ENCODE data around the gene SLC27A4. TPM values are rescaled to one million over a fixed set of nuclear protein-coding genes. Genes with fewer than 3 reads are reported as not detected.
A peak's percentile ranks its signal among the peaks of the same experiment; 100 is the strongest.

The SLC27A4 gene
- total and polyA plus RNA-seq, 7 donors = 6.0 to 45.1 (median 12.2) TPM

GRCh38 chr9:128321343-128321742 is 19.0 kb upstream of the SLC27A4 start:
- Histone ChIP-seq H3K9me3 (no peaks in the 10 kb centered on the region), H3K27me3 (no peaks in the 10 kb centered on the region), H3K4me1 (peaks cover 0 to 27% (median 25%) of the 10 kb centered on the region in 4 donors), H3K4me3 (peak overlapping the region in 3 of 4 donors; percentile 81 to 97 (median 92)), H3K36me3 (peaks cover 11 to 42% (median 14%) of the 10 kb centered on the region in 4 donors), H3K27ac (no peak overlapping the region)
- no peak for TF ChIP-seq POLR2AphosphoS5 (IDR thresholded peaks at IDR 0.05)
- intact Hi-C loops (cut with DNase I) = loop anchor here (5.0 kb wide), 1 partner anchor 44 kb away; the partner anchor contains the start of genes GOLGA2 and SWI5
- 87 to 88% methylated on average over 7 of the region's 7 CpGs for WGBS, 2 donors
- DNase-seq = no peak

- DNase-seq = no peak
- Histone ChIP-seq H3K9me3 (no peaks in the 10 kb centered on the region), H3K4me1 (peaks cover 0 to 27% (median 25%) of the 10 kb centered on the region in 4 donors), H3K36me3 (peaks cover 7 to 42% (median 14%) of the 10 kb centered on the region in 4 donors), H3K27me3 (no peaks in the 10 kb centered on the region), H3K27ac (peak overlapping the region; percentile 85 to 90 (median 88)), H3K4me3 (peak overlapping the region; percentile 63 to 97 (median 86))
- WGBS, 2 donors = 1 to 2% methylated on average over 21 of the region's 21 CpGs
- TF ChIP-seq CTCF (IDR thresholded peaks at IDR 0.05) = no peak
- TF ChIP-seq POLR2A (IDR thresholded peaks at IDR 0.05) = no peak
- no peak for TF ChIP-seq EP300 (IDR thresholded peaks at IDR 0.05)
- TF ChIP-seq POLR2AphosphoS5 (IDR thresholded peaks at IDR 0.05) = no peak
- intact Hi-C loops (cut with DNase I) = loop anchor here (2.0 to 5.0 kb wide), 2 partner anchors 19 to 45 kb away; partner anchors contain the start of genes GOLGA2, SLC27A4 and SWI5
Observed at GRCh38 chr9:128321879-128322403, 18.4 kb upstream of the SLC27A4 start.

- Histone ChIP-seq H3K4me3 (peak within 1 kb of the TSS; percentile 63 to 97 (median 86)), H3K4me1 (peaks cover 0 to 27% (median 25%) of the 10 kb centered on the region in 4 donors), H3K36me3 (peaks cover 8 to 42% (median 16%) of the 10 kb centered on the region in 4 donors), H3K27me3 (no peaks in the 10 kb centered on the region), H3K27ac (peak within 1 kb of the TSS; percentile 85 to 90 (median 88)), H3K9me3 (no peaks in the 10 kb centered on the region)
- 0 to 1% methylated on average over 83 of the region's 83 CpGs for WGBS, 2 donors
- DNase-seq = peak; percentile 97
- TF ChIP-seq CTCF (IDR thresholded peaks at IDR 0.05) (no peak), POLR2AphosphoS5 (IDR thresholded peaks at IDR 0.05) (peak in 3 of 4 donors; percentile 64 to 69 (median 66)), EP300 (IDR thresholded peaks at IDR 0.05) (no peak), POLR2A (IDR thresholded peaks at IDR 0.05) (no peak)
- intact Hi-C loops (cut with DNase I) = loop anchor here (2.0 to 5.0 kb wide), 2 partner anchors 18 to 45 kb away; partner anchors contain the start of genes GOLGA2, SLC27A4 and SWI5
Observed at GRCh38 chr9:128322404-128323211, 17.7 kb upstream of the SLC27A4 start, which contains the start of the genes COQ4 and TRUB2. COQ4 (plus strand) TSS chr9:128322839; CDS start chr9:128322859, 20 bp downstream. TRUB2 (minus strand) TSS chr9:128322447; CDS start chr9:128322408, 39 bp downstream.

GRCh38 chr9:128323212-128323730 is 17.1 kb upstream of the SLC27A4 start:
- DNase-seq = no peak

More at GRCh38 chr9:128323212-128323730, 17.1 kb upstream of the SLC27A4 start:
- peaks cover 0 to 27% (median 25%) of the 10 kb centered on the region in 4 donors for H3K4me1 ChIP-seq
- peak overlapping the region; percentile 85 to 90 (median 88) for H3K27ac ChIP-seq
- H3K9me3 ChIP-seq = no peaks in the 10 kb centered on the region
- peaks cover 8 to 42% (median 19%) of the 10 kb centered on the region in 4 donors for H3K36me3 ChIP-seq
- intact Hi-C loops (cut with DNase I) = loop anchor here (2.0 to 5.0 kb wide), 2 partner anchors 18 to 46 kb away; partner anchors contain the start of genes GOLGA2, SLC27A4 and SWI5
- TF ChIP-seq POLR2A (IDR thresholded peaks at IDR 0.05) (no peak), EP300 (IDR thresholded peaks at IDR 0.05) (no peak), POLR2AphosphoS5 (IDR thresholded peaks at IDR 0.05) (no peak), CTCF (IDR thresholded peaks at IDR 0.05) (no peak)
- no peaks in the 10 kb centered on the region for H3K27me3 ChIP-seq
- peak overlapping the region; percentile 63 to 97 (median 86) for H3K4me3 ChIP-seq
- WGBS, 2 donors = 21 to 25% methylated on average over 16 of the region's 16 CpGs
